Astrocyte of the hippocampus (primary cell): Measurements from ENCODE around the gene EGFLAM.

Experiments used
- DNase-seq: peaks from one replicate; pipeline ENCODE4 v3.0.0; 2011; ENCODE audit warnings: low read depth, low spot score

Gene EGFLAM

DNA sequence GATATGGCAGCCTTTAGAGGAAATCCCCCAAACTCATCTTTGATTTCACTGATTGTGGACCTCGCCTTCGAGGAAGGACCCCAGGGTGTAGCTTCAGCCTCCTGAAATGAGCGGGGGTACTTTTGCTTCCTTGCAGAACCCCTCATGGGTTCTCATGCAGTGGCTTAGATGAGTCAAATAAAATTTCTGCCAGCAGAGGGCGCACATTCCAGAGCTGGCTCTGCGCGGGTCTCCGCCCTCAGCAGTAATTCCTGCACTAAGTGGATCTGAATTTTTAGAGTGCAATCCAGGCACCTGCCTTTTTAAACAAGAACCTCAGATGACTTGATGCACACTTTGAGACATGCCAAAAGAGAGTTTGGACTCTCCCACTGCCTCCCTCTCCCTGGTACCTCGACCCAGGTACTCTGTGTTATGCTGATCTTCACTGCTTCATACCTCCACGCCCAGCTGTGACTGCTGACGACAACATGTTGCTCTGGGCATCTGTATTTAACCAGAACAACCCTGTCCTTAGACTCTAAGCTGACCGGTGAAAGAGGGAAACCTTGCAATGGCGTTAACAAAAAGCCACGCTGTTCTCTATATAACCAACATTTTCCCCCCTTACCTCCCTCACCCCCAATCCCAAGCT is 7.3 kb downstream of the EGFLAM start:
- peak; percentile 83 for DNase-seq

DNA sequence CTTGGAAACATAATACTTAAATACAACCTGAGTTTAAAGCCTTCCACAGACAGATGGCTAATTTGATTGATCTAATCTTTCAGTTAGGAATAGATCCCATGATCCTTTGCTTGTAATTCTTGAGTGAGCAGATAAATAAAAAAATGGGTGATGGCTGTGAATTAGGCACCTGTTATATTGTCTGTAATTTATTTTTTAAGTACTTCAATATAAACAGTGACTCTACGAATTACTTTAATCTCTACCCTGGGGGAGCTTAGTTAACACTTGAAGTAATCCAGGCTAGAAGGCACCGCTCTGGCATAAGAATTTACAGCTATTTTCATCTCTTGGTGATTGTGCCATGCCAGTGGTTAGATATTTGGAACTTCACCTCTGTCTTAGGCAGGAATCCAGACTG is 9.0 kb downstream of the EGFLAM start:
- no peak for DNase-seq

DNA sequence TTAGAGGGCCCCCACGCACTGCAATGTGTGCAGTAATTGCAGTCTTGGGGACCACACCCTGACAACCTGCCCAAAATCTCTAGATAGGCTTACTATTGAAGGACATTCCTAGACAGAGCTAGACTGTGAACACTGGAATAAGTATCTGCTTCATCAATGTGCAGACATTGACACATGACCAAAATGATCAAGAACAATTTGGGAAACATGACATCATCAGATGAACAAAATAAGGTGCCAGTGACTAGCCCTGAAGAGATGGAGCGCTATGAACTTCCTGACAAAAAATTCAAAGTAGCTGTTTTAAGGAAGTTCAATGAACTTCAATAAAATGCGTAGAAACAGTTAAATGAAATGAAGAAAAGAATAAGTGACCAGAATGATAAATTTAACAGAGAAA is 15.3 kb downstream of the EGFLAM start:
- DNase-seq = no peak

DNA sequence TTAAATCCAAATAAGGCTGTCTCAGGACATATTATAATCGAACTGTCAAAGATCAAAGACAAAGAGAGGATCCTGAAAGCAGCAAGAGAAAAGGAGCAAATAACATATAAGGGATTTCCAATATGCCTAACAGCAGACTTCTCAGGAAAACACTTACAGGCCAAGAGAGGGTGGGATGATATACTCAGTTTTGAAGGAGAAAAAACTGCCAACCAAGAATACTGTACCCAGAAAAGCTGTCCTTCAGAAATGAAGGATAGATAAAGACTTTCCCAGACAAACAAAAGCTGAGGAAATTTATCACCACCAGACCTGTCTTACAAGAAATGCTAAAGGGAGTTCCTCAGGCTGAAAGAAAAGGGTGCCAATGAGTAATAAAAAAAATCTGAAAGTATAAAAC is 16.0 kb downstream of the EGFLAM start:
- DNase-seq = no peak

DNA sequence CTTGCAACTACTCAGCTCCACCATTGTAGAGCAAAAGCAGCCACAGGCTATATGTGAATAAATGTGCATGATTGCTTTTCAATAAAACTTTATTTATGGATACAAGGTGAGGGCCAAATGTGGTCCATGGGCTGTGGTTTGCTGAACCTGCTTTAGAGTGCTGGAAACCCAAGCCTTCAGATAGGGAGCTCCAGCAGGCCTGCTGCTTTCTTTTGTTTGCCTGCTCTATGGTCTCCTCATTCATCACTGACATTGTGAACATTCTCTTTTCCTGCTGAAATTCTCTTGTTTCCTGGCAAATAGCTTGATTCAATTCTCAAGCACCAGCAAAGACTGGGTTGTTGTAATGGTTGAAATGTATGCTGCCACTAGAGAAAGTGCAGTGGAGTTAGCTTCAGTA is 26.0 kb downstream of the EGFLAM start:
- no peak for DNase-seq

DNA sequence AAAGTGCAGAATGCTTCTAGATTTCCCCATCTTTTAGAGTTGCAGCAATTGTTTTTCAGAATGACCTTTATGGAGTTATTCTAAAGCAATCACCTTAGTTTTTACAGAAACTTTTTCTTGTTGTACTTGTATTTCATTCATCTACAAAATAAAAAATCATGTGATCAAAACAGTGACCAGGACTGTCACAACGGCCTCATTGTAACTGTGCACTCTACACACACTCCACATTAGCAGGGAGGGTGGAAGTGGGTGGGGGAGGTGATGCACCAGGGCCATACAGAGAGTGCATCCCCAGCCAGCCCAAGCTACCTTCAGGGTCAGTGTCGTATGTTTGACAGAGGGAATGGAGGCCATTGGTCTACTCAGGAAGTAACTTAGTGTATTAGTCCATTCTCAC is 26.9 kb downstream of the EGFLAM start:
- DNase-seq = no peak

DNA sequence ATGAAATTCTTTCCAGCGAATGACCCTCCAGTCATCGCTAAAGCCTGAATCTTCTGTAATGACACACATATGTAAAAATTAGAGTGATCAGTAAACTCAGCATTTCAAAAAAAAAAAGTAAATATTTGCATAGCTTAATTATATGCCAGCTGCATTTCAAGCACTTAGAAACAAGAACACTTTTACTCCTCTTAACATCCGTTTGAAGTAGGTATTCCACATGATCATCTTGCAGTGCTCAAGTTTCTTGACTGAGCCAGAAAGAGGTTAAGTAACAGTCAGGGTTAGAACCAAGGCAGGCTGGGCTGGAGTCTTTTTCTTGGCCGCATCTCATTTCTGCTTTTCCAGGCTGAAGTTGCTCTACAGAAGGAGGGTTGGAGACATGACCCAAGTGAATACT is 27.6 kb downstream of the EGFLAM start:
- DNase-seq = no peak

DNA sequence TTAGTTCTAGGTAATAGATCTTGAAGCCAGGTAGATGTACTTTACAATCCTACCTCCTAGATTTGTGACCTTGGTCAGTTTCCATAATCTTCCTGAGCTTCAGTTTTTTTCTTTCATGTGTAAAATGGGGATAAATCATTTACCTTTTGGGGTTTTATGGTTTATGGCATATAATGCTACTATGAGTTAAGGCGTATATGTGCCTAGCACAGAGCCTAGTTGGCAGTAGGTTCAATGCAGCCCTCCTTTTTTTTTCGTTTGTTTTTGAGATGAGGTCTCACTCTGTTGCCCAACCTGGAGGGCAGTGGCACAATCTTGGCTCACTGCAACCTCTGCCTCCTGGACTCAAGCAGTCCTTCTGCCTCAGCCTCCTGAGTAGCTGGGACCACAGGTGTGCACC is 28.8 kb downstream of the EGFLAM start:
- DNase-seq = no peak

DNA sequence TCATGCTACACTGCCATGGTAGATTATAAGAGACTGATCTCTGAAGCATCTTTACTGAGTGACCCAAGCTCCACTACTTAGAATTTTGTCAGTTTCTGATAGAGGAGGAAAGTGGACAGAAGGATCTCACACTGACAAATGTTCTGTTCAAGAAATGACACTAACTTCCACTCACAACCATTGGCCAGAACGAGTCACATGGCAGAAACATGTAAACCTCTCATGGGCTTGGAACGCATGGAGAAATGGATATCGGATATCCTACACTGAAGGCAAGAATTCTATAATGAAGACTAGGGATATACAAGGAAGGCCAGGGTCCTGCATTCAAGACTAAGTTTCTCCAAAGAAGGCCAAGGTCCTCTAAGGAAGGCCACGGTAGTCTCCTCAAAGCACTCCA is 31.1 kb downstream of the EGFLAM start:
- DNase-seq = no peak

DNA sequence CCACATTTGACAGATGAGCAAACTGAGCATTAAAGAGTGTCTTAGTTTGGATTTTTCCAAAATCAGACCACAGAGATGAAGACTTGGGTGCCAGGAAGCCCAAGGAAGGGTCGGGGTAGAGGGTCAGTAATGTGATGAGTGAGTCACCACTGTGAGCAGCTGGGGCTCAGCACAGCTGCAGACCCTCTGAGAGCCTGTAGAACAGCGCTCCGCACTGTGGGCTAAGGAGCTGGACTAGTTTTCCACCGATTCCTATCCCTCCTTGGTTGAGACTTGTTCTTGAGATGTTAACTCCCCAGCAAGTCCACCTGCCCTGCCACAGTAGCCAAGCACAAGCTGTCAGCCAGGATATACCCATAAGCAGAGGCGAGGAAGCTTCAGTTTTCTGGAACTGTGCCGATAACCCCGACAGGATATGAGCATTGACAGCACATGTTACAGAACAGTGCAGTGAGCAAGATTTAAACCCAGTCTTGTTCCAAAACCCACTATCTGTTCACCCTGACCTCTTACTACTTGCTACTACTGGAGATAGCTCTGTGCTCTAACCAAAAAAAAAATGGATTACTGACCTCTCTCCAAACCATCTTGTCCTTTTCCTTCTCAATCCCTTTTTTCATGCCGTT is 31.8 kb downstream of the EGFLAM start:
- DNase-seq = no peak

DNA sequence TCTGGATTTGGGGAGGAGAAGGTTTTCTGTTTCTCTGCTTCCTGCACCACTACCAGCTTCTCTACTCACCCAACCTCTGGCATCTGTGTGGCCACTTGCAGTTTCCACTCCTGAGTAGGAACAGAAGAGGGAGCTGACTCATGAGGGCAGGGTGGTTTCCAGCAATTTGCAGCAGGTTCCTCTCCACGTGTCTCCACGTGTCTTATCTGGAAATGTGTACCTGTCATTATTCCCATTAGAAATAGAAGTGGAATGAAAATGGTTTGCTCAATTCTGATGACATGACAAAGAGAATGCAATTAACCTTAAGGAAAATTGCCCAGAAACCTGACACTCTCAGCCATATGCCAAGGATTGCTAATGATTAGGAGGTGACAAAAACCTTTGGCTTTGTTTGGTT is 33.0 kb downstream of the EGFLAM start:
- no peak for DNase-seq

DNA sequence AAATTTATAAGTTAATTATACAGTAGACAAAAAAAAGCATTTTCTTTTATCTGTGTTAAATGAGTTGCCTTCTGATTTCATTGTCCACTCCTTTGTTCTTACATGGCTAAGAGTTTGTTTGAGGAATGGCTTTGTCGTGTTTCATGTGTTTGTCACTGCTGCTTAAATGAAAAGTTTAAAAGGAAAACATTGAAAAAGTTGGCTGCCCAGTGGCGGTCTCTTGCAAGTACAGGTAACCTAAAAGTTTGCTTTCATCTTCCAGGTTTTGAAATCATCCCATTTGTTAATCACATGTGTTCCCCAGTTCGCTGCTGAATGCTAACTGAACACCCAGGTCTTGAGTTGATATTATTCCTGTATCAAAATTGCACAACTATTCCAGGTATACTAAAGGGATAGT is 33.9 kb downstream of the EGFLAM start:
- no peak for DNase-seq

DNA sequence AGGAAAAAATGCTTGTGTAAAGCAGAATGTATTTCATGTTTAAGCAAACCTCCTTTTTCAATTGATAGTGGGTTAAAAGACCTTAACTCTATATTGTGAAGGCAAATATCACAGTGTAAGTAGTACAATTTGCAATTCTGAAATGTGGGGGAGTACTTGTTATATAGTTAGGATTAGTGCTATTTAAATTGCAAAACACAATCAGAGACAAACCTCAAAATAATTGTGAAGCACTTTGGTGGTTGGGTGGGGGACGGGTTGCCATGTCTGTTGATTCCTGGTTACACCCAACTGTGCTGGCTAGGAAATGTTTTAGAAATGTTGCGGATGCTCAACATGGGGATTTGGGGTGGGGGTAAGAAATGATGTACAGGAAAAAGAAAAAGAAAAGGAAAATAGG is 37.4 kb downstream of the EGFLAM start:
- no peak for DNase-seq

DNA sequence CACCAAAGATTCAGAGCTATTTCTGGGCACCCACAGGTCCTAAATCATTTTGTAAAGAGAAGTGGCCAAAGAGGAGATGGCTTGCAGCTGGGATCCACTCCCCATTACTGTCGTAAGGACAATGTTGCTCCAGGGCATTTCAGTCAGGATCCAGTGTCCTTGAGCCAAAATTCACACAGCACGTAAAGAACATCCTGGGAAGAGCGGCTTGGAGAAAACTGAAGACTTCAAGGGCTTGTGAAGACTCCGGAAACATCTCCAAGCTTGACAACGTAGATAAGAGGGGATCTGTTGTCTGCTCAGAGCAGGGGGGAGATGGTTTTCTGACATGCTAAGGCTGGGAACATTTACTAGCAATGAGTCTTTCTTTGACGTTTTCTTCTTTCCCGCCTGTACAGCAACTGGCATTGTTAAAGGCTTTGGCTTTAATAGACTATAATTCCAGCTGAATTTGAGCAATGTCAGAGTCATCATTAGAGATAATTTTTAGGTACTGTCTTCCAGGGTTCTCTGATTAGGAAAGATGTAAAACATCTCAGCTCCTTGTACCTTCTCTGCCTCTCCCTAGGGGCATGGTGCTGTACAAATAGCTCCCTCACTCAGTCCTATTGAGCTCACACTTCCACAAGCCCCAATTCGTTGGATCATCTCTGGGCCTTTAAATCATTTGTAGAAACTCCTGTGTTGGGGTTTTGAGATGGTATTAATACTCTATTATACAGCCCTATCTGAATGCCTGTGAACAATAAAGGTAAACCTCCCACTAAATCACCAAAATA is 39.7 kb downstream of the EGFLAM start:
- DNase-seq = no peak

DNA sequence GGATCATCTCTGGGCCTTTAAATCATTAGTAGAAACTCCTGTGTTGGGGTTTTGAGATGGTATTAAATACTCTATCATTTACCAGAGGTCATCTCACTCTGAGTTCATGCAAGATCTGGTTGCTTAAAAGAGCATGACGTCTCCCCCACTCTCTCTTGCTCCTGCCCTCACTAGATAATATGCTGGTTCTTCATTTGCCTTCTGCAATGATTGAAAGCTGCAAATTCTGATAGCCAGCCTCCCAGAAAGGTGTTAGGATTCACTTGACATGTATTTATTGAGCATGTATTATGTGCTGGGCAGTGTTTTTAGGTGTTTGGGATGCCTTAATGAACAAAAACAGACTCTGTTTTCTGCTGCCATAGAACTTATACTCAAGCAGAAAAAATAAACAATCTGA is 41.2 kb downstream of the EGFLAM start:
- DNase-seq = no peak

DNA sequence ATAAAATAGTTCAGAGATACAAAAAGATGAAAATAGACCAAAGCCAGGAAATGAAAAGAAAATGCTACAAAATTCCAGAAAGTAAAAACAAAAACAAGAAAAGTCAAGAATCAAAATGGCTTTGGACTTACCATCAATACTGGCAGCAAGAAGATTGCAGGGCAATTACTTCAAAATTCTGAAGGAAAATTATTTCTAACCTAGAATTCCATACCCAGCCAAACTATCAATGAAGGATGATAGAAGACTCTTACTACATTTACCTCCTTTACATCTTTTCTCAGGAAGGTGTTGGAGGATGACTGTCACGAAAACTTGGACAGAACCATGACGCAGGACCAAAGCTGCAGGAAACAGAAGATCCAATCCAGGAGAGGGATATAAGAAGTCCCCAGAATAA is 46.8 kb downstream of the EGFLAM start:
- no peak for DNase-seq

DNA sequence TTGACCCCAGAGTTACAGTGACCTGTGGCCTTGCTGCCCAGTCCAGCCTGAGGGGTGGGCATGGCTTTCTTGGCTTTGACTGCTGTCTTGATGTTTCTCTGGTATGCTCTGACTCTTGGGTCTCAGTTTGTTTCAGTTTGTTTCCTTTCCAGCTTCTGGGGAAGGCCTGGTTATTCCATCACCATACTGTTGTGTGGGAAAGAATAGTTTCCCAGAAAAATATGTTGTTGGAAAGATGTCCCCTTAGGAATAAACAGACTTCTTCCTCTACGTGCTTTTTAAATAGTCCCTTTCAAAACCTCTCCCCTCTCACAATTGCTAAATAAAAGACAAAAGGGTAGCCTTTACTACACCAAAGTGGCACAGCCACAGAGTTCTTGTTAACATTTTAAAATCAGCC is 49.5 kb downstream of the EGFLAM start:
- no peak for DNase-seq

DNA sequence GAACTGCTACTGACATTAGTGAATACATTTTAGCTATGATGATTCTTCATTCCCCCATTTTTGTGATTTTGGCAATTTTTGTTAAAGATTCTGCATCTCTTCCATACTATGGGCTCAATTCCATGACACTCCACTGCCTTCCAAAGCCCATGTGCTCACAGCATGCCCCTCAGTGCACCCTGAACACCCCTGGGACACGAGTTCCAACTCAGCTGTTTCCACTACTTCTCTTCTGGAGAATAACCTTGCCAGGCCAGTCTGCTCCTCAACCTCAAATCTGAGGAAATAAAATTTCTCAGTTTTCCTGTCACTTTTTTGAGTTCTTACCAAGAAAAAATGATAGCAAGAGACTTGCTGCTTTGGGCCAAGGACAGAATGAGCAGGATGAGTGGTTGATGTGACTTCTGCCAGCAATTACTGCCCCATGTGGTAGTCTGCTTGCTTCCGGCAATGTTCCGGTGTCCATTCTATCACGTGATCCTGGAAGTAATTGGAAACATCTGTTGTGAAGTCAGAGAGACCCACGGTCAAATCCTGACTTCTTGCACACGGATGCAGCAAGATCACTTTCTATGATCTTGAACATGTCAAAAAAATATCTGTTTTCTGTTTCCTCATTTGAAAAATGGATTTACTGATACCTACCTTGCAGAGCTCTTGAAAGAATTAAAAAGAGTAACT is 58.3 kb downstream of the EGFLAM start:
- DNase-seq = no peak

DNA sequence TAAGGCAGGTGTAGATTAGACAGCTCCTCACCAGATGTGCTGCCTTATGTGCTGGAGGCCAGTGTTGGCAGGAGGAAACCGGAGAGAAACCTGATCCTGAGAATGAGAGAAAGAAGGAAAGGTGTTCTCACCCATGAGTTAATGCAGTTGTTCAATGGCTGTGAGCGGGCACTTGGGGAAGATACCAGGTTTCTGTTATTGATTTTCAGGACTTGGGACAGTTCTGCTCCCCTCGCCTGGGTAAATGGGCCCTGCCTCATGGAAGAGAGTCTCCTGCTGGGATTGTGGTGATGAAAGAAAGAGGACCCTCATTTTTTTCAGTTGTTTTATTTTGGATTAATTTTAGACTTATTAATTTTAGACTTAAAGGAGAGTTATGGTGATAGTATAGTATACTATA is 59.5 kb downstream of the EGFLAM start:
- no peak for DNase-seq

DNA sequence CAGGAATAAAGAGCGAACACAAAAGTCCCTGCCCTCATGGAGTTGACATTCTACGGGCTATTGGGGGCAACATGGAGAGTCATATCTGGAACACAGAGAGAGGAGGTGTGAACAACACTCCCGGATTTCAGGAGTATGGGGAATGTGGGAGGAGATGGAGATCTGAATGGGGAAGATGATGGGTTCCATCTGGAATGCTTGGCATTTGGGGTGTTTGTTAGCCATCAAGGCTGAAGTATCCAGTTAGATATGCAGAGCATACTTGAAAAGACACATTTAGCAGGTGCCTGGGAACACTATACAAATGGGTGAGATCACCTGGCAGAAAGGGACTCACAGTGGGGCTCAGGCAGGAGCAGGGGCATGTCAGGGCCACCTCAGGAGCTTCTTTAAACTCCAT is 61.1 kb downstream of the EGFLAM start:
- DNase-seq = no peak

DNA sequence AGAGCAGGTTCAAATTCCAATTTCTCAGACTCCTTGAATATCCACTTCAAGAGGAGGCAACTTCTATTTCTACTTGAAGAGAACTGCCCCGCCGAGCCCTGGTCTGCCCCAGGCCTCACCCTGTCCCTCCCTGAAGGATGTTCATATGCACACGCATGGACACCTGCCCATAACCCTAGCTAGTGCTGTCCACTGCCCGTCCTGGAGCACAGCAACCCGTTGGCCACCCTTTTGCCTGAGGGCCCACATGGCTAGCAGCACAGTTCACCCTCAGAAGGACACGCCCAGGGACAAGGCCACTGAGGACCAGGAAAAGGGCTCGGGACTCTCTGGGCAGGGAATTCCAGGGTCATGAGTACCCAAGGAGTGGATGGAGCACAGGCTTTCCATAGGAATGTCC is 63.6 kb downstream of the EGFLAM start:
- DNase-seq = no peak

DNA sequence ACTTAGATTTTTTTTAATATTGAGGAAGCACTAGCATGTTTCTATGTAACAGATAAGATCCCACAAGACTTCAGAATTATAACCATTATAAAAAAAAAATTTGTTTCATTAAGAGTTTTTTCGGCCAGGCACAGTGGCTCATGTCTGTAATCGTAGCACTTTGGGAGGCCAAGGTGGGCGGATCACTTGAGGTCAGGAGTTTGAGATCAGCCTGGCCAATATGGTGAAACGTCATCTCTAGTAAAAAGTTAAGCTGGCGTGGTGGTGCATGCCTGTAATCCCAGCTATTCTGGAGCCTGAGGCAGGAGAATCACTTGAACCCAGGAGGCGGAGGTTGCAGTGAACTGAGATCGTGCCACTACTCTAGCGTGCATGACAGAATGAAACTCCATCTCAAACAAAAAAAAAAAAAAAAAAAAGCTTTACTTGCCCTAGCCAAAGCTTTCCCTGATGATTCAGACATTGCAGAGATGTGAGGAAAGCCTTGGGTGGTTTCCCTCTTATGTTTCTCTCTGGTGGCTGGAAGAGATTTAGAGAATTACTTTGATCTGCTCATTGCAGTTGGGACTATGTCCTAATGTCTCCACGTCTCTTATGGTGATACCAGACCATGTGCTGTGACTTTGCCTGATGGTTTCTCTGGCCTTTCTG is 65.4 kb downstream of the EGFLAM start:
- peak; percentile 53 for DNase-seq
